ENCODE data around the gene EEA1. TPM values are rescaled to one million over a fixed set of nuclear protein-coding genes. Genes with fewer than 3 reads are reported as not detected.

EEA1 gene
- total RNA-seq, 1 experiment from 2014 or later, result 35.7 TPM

GRCh38 chr12:92863251-92863650 lies 65.8 kb downstream of the EEA1 start:
- no peak for TF ChIP-seq CTCF (conservative IDR thresholded peaks at IDR 0.05; ENCODE audit: low read depth, low read length)
- no peak for TF ChIP-seq EZH2 (IDR thresholded peaks at IDR 0.05; ENCODE audit: borderline replicate concordance, low read depth, low read length, poor library complexity, severe bottlenecking)
- no peaks in the 10 kb centered on the region for H3K9me3 ChIP-seq (ENCODE audit: low read depth, low read length, poor library complexity, severe bottlenecking)
- ChIA-PET POLR2A (ENCODE audit: low non-redundant PET) (no interaction called here), CTCF (no interaction called here)
- intact Hi-C loops (cut with micrococcal nuclease; ENCODE audit: unreplicated experiment), result no loop called here
- H3K36me3 ChIP-seq (ENCODE audit: insufficient read depth, low read length, poor library complexity, severe bottlenecking), result peaks cover 4% of the 10 kb centered on the region
- H3K27ac ChIP-seq (ENCODE audit: low read depth, low read length, poor library complexity, severe bottlenecking), result no peak overlapping the region
- no peak for DNase-seq (ENCODE audit: low spot score)
- no peak overlapping the region for H3K4me3 ChIP-seq (ENCODE audit: low read depth, low read length, poor library complexity, severe bottlenecking)
- no peaks in the 10 kb centered on the region for H3K27me3 ChIP-seq (replicated peaks; ENCODE audit: insufficient read depth, low read depth, low read length, poor library complexity)
- peaks cover 14% of the 10 kb centered on the region for H3K4me1 ChIP-seq (ENCODE audit: insufficient read depth, low read length, poor library complexity, severe bottlenecking)
- no TSS peak for BruUV-seq (replicated peaks)

DNA sequence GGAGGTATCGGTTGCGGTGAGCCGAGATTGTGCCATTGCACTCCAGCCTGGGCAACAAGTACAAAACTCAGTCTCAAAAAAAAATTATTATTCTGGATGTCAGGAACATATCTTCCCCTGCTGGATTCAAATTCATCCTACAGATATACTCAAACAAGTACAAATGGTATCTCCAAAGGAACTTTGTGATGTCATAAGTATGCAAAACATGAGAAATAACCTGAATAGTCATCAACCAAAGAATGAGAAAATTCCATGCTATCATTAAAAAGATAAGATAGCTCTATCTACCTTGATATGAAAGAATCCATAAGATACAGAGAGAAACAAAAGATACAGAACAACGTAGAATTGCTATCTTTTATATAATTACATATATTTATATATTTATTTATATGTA lies 67.7 kb downstream of the EEA1 start:
- H3K36me3 ChIP-seq (ENCODE audit: insufficient read depth, low read length, poor library complexity, severe bottlenecking), result peaks cover 9% of the 10 kb centered on the region
- no peak for DNase-seq (ENCODE audit: low spot score)
- H3K4me1 ChIP-seq (ENCODE audit: insufficient read depth, low read length, poor library complexity, severe bottlenecking), result peaks cover 14% of the 10 kb centered on the region
- intact Hi-C loops (cut with micrococcal nuclease; ENCODE audit: unreplicated experiment), result no loop called here
- H3K27ac ChIP-seq (ENCODE audit: low read depth, low read length, poor library complexity, severe bottlenecking), result no peak overlapping the region
- H3K4me3 ChIP-seq (ENCODE audit: low read depth, low read length, poor library complexity, severe bottlenecking), result no peak overlapping the region
- TF ChIP-seq CTCF (conservative IDR thresholded peaks at IDR 0.05; ENCODE audit: low read depth, low read length), result no peak
- TF ChIP-seq EZH2 (IDR thresholded peaks at IDR 0.05; ENCODE audit: borderline replicate concordance, low read depth, low read length, poor library complexity, severe bottlenecking), result no peak
- ChIA-PET POLR2A (ENCODE audit: low non-redundant PET) (no interaction called here), CTCF (no interaction called here)
- no peaks in the 10 kb centered on the region for H3K27me3 ChIP-seq (replicated peaks; ENCODE audit: insufficient read depth, low read depth, low read length, poor library complexity)
- BruUV-seq (replicated peaks), result no TSS peak
- H3K9me3 ChIP-seq (ENCODE audit: low read depth, low read length, poor library complexity, severe bottlenecking), result no peaks in the 10 kb centered on the region

DNA sequence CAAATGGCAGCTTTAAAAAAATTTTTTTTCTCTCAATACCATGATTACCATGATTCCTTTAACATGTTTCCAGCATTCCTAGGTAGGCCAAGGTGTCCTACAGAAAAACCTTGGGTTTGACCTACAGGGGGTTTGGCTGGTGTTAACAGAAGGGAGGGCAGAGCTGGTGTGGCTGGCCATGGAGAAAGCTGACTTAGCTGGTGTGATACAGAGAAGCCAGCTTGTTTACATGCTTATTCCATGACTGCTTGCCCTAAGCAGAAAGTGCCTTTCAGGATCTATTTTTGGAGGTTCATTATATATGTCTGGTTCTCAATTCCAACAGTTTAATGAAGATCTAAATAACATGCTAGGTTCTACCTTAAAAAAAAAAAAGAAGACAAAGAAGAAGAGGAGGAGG lies 68.6 kb downstream of the EEA1 start:
- peaks cover 9% of the 10 kb centered on the region for H3K36me3 ChIP-seq (ENCODE audit: insufficient read depth, low read length, poor library complexity, severe bottlenecking)

More for the DNA sequence above, 68.6 kb downstream of the EEA1 start:
- no peaks in the 10 kb centered on the region for H3K9me3 ChIP-seq (ENCODE audit: low read depth, low read length, poor library complexity, severe bottlenecking)
- H3K27ac ChIP-seq (ENCODE audit: low read depth, low read length, poor library complexity, severe bottlenecking), result peak overlapping the region; percentile 35
- ChIA-PET CTCF (interaction anchor here (0.6 kb wide), 2 partner anchors 208 to 424 kb away, joined by 3 to 7 read pairs; no protein-coding TSS in a partner anchor), POLR2A (ENCODE audit: low non-redundant PET) (no interaction called here)
- TF ChIP-seq EZH2 (IDR thresholded peaks at IDR 0.05; ENCODE audit: borderline replicate concordance, low read depth, low read length, poor library complexity, severe bottlenecking) (no peak), CTCF (conservative IDR thresholded peaks at IDR 0.05; ENCODE audit: low read depth, low read length) (no peak)
- BruUV-seq (replicated peaks), result no TSS peak
- peaks cover 14% of the 10 kb centered on the region for H3K4me1 ChIP-seq (ENCODE audit: insufficient read depth, low read length, poor library complexity, severe bottlenecking)
- intact Hi-C loops (cut with micrococcal nuclease; ENCODE audit: unreplicated experiment), result no loop called here
- no peaks in the 10 kb centered on the region for H3K27me3 ChIP-seq (replicated peaks; ENCODE audit: insufficient read depth, low read depth, low read length, poor library complexity)
- no peak overlapping the region for H3K4me3 ChIP-seq (ENCODE audit: low read depth, low read length, poor library complexity, severe bottlenecking)
- DNase-seq (ENCODE audit: low spot score), result no peak

Measured in A673 (cell line).